Heart left ventricle (tissue), 16 donors: ENCODE data around the gene CADM2. TPM values are rescaled to one million over a fixed set of nuclear protein-coding genes. Genes with fewer than 3 reads are reported as not detected.

Experiments used
- ATAC-seq, 4 donors: fragments of 200-7000 bp; cut with Tn5 transposase; one replicate each; pipeline ENCODE4 v1.9.1; 2020 to 2022; ENCODE audit warnings: moderate library complexity in 4 of 4, mild to moderate bottlenecking in 3 of 4, moderate number of reproducible peaks in 1 of 4
- DNase-seq, 5 donors: peaks; one replicate each; pipeline ENCODE4 v3.0.0-alpha.2; 2020
- H3K27ac ChIP-seq, 12 donors: fragments of 200-600 bp; sonication (generic) in 4 of 12; one replicate each; pipeline versions ENCODE4 v1.5.0 to v1.8.0; 2016 to 2022; ENCODE audit warnings: mild to moderate bottlenecking in 2 of 12
- H3K27me3 ChIP-seq, 9 donors: fragments of 200-600 bp; sonication (generic) in 2 of 9; one replicate each; pipeline versions ENCODE4 v1.5.1 to v1.8.0; 2016 to 2022; ENCODE audit warnings: mild to moderate bottlenecking in 3 of 9
- H3K36me3 ChIP-seq, 9 donors: fragments of 200-600 bp; sonication (generic) in 2 of 9; one replicate each; pipeline versions ENCODE4 v1.5.0 to v1.8.0; 2018 to 2022; ENCODE audit warnings: mild to moderate bottlenecking in 2 of 9
- H3K4me1 ChIP-seq, 12 donors: fragments of 200-600 bp; sonication (generic) in 4 of 12; one replicate each; pipeline versions ENCODE4 v1.5.0 to v1.8.0; 2016 to 2022; ENCODE audit warnings: mild to moderate bottlenecking in 3 of 12
- H3K4me3 ChIP-seq, 12 donors: fragments of 200-600 bp; sonication (generic) in 4 of 12; one replicate each; pipeline versions ENCODE4 v1.5.0 to v1.8.0; 2017 to 2022; ENCODE audit warnings: mild to moderate bottlenecking in 9 of 12, moderate library complexity in 4 of 12
- H3K9me3 ChIP-seq, 12 donors: fragments of 200-600 bp; sonication (generic) in 4 of 12; one replicate each; pipeline versions ENCODE4 v1.5.0 to v1.8.0; 2016 to 2022; ENCODE audit warnings: mild to moderate bottlenecking in 1 of 12
- CTCF ChIP-seq, 12 donors: fragments of 200-600 bp; sonication (generic) in 4 of 12; IDR thresholded peaks; one replicate each; pipeline versions ENCODE4 v1.5.0 to v1.8.0; 2018 to 2022; ENCODE audit warnings: antibody characterized with exemption in 12 of 12, mild to moderate bottlenecking in 5 of 12
- POLR2A ChIP-seq, 2 donors: fragments of 450-650 bp; IDR thresholded peaks; one replicate each; pipeline ENCODE4 v1.6.1; 2017; ENCODE audit warnings: antibody characterized with exemption in 2 of 2, mild to moderate bottlenecking in 2 of 2, moderate library complexity in 2 of 2
- WGBS, 4 donors: extraction: QIAGEN DNeasy Blood & Tissue Kit in 2 of 4; methylation state at CpG; one replicate each; pipeline versions ENCODE4 v1.1.5 to v1.1.7; 2013 to 2018; 5-methylcytosine and 5-hydroxymethylcytosine counted together
- intact Hi-C, 10 donors: fragments of 100-400 bp; cut with DNase I; formaldehyde crosslinking; loops; one replicate each; pipeline versions ENCODE4 v1.11.1 to v1.14.2; 2022
- polyA plus RNA-seq, 2 donors: library from polyadenylated mRNA; stranded (reverse); fragments of 200-250 nt; gene quantifications; one replicate each; pipeline ENCODE4 v1.2.3, GENCODE V29; 2013
- total RNA-seq, 9 donors: library from RNA; depleted of rRNA in 2 of 9; stranded (reverse); fragments of >200 nt in 2 of 9; fragmentation: NEBNext Ultra II Directional in 3 of 9; extraction: Animal tissue kit (Norgen Biotek cat#: 25700) in 3 of 9; gene quantifications; one replicate each; pipeline versions ENCODE4 v1.1.0 to v1.2.4, GENCODE V29; 2016 to 2023
- donor health status: ischemic (EF 13 %, LVEDD 7.1; RV severe dilation, severe dysfunction).
- donor health status: healthy with polysubstance abuse.
- donor health status: DM: no; HTN: yes; CAD: no.
- donor health status: DM: no; HTN: no; CAD: no.
- donor health status: ischemic (EF 25% LVEDD 6.9; RV normal size, moderate dysfunction).
- donor health status: ischemic (EF 25% LVEDD 5.7; RV mildly dilated, moderate dysfunction).
- donor health status: healthy.
- donor health status: DM: yes; HTN: yes; CAD: no.
- donor health status: ischemic (EF 35%, LVEDD 5.7; RV mildly dilated, moderate dysfunction).
- donor health status: nonischemic (EF 11% LVEDD 7.7; RV severe dilation, severe dysfunction).
- donor health status: DM: yes; HTN: yes; CAD: no.
- donor health status: PGD.
- donor health status: ischemic (EF 29% LVEDD 5.4; RV normal size, mild dysfunction).
- donor health status: nonischemic (EF 23%, LVEDD 6.1; RV moderate dilation, normal function).

CADM2 gene
- total and polyA plus RNA-seq, 11 donors = 0.19 to 2.3 (median 0.69) TPM

DNA sequence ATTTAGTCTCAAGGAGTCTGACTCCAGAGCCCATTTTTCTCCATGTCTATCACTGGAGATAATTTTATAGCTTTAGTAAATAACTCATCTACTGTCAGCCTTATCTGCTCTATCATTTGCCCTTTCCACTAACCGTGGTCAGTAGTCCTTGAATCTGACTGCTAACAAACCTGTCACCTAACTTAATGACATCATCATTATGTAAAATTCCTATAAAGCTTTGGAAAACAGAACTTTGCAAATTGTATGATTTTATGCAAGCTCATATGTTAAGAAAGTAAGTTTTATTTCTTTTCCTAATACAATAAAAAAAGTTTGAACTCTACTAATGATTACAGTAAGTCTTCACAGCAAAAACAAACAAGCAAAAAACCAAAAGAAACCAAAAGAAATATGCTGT lies 293.9 kb downstream of the CADM2 start:
- Histone ChIP-seq H3K36me3 (no peaks in the 10 kb centered on the region), H3K4me1 (no peaks in the 10 kb centered on the region), H3K4me3 (no peak overlapping the region), H3K27me3 (no peaks in the 10 kb centered on the region), H3K9me3 (no peaks in the 10 kb centered on the region), H3K27ac (no peak overlapping the region)
- no peak for DNase-seq
- no peak for ATAC-seq
- 24 to 44% (median 32%) methylated on average over 1 of the region's 1 CpG for WGBS, 4 donors
- no peak for TF ChIP-seq POLR2A (IDR thresholded peaks at IDR 0.05)
- TF ChIP-seq CTCF (IDR thresholded peaks at IDR 0.05) = no peak
- intact Hi-C loops = no loop called here

DNA sequence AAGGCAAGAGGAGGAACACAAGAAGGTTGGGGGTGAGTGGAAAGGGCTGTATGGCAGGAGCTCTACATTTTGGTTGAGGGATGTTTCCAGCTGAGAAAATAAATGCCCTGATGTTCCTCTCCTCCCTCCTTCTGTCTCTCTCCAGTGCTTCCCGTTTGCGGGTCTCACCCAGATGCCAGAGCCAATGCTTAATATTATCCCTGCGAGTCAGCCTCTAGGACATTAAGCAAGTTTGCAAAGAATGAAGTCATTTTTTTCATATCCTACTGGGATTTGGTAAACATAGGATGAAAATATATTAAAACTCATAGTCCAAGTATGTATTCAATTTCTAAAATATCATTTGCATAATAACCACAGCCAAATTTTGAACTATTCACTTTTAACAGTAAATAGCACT lies 295.9 kb downstream of the CADM2 start:
- TF ChIP-seq CTCF (IDR thresholded peaks at IDR 0.05) = no peak
- TF ChIP-seq POLR2A (IDR thresholded peaks at IDR 0.05) = no peak
- Histone ChIP-seq H3K9me3 (no peaks in the 10 kb centered on the region), H3K4me1 (no peaks in the 10 kb centered on the region), H3K4me3 (no peak overlapping the region), H3K27me3 (no peaks in the 10 kb centered on the region), H3K36me3 (no peaks in the 10 kb centered on the region), H3K27ac (no peak overlapping the region)
- intact Hi-C loops = loop anchor here in 1 of 10 donors (2.0 kb wide), 1 partner anchor 20 kb away; no protein-coding TSS in a partner anchor
- DNase-seq = no peak
- WGBS, 4 donors = 53 to 72% (median 60%) methylated on average over 3 of the region's 3 CpGs
- ATAC-seq = no peak

- ATAC-seq = no peak
Measured at GRCh38 chr3:85255949-85256348, 297.2 kb downstream of the CADM2 start.

DNA sequence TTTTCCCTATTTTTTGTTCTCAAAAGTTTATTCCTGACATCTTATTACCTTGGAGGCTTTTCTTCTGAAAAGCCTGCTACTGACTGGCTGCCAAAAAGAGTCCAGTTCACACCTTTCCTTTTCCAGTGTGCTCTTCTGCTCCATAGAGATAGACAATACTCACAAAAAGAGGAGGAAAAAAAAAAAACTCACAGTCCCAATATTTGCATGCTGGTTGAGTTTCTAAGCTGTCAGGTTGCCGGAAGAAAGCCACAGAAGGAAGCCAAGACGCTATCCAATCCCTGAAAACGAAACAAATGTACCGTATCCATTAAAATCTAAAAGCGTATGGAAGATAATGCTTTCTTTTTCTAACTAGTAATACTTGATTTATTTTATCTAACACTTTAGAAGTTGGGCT lies 299.5 kb downstream of the CADM2 start:
- WGBS, 4 donors = 79 to 86% (median 81%) methylated on average over 5 of the region's 5 CpGs

More at GRCh38 chr3:85255949-85256348, 297.2 kb downstream of the CADM2 start:
- Histone ChIP-seq H3K27ac (no peak overlapping the region), H3K4me3 (no peak overlapping the region), H3K4me1 (no peaks in the 10 kb centered on the region), H3K27me3 (no peaks in the 10 kb centered on the region), H3K36me3 (no peaks in the 10 kb centered on the region), H3K9me3 (no peaks in the 10 kb centered on the region)
- intact Hi-C loops = loop anchor here in 1 of 10 donors (2.0 kb wide), 1 partner anchor 21 kb away; no protein-coding TSS in a partner anchor
- no peak for DNase-seq
- TF ChIP-seq POLR2A (IDR thresholded peaks at IDR 0.05) (no peak), CTCF (IDR thresholded peaks at IDR 0.05) (no peak)
- WGBS, 4 donors = 28 to 42% (median 33%) methylated on average over 4 of the region's 4 CpGs

More for the DNA sequence above, 299.5 kb downstream of the CADM2 start:
- DNase-seq = no peak
- Histone ChIP-seq H3K27ac (no peak overlapping the region), H3K4me3 (no peak overlapping the region), H3K27me3 (no peaks in the 10 kb centered on the region), H3K4me1 (no peaks in the 10 kb centered on the region), H3K36me3 (no peaks in the 10 kb centered on the region), H3K9me3 (no peaks in the 10 kb centered on the region)
- TF ChIP-seq CTCF (IDR thresholded peaks at IDR 0.05) = no peak
- no peak for TF ChIP-seq POLR2A (IDR thresholded peaks at IDR 0.05)
- no peak for ATAC-seq
- intact Hi-C loops = no loop called here
